ENCODE data around the gene SLC16A10. TPM values are rescaled to one million over a fixed set of nuclear protein-coding genes. Genes with fewer than 3 reads are reported as not detected.
A peak's percentile ranks its signal among the peaks of the same experiment; 100 is the strongest.

The SLC16A10 gene
- total RNA-seq, 1 donor from 2014 or later, result 0.02 TPM

DNA sequence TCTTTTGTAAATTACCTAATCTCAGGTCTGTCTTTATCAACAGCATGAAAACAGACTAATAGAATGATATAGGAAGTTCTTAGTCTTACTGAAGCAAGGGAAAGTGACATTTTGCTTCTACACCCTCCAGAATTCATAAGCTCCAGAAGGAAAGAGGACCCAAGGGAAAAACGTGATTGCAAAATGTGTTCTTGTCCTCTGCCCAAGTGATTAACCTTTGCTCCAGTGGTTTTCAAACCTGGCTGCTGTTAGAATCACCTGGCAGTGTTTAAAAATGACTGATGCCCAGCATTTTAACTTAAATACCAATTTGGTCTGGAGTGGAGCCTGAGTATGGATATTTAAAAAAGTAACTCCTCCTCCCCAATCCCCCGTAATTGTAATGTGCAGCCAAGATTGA lies 191.4 kb downstream of the SLC16A10 start:
- DNase-seq (ENCODE audit: low spot score), result no peak
- Mint-ChIP-seq H3K27me3 (ENCODE audit: low read depth) (no peaks in the 10 kb centered on the region), H3K27ac (ENCODE audit: unreplicated experiment) (no peak overlapping the region), H3K9me3 (ENCODE audit: low read depth) (peaks cover 19% of the 10 kb centered on the region), H3K4me3 (ENCODE audit: unreplicated experiment) (no peak overlapping the region), H3K36me3 (ENCODE audit: low read depth) (peaks cover 41% of the 10 kb centered on the region), H3K4me1 (ENCODE audit: low read depth) (peaks cover 8% of the 10 kb centered on the region)
- TF ChIP-seq, protein P1, sequence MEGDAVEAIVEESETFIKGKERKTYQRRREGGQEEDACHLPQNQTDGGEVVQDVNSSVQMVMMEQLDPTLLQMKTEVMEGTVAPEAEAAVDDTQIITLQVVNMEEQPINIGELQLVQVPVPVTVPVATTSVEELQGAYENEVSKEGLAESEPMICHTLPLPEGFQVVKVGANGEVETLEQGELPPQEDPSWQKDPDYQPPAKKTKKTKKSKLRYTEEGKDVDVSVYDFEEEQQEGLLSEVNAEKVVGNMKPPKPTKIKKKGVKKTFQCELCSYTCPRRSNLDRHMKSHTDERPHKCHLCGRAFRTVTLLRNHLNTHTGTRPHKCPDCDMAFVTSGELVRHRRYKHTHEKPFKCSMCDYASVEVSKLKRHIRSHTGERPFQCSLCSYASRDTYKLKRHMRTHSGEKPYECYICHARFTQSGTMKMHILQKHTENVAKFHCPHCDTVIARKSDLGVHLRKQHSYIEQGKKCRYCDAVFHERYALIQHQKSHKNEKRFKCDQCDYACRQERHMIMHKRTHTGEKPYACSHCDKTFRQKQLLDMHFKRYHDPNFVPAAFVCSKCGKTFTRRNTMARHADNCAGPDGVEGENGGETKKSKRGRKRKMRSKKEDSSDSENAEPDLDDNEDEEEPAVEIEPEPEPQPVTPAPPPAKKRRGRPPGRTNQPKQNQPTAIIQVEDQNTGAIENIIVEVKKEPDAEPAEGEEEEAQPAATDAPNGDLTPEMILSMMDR (IDR thresholded peaks at IDR 0.05), result no peak

DNA sequence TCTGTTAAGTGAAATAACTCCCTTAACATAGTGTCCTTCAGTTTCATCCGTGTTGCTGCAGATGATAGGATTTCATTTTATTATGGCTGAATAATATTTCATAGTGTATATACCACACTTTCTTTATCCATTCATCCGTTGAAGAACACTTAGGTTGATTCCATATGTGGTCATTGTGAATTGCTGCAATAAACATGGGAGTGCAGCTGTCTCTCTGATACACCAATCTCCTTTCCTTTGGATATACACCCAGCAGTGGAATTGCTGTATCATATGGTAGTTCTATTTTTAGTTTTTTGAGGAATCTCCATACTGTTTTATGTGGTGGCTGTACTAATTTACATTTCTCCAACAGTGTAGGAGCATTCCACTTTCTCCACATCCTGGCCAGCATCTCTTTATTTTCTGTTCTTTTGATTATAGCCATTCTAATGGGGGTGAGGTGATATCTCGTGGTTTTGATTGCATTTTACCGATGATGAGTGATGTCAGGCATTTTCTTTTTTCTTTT lies 193.2 kb downstream of the SLC16A10 start:
- H3K27ac Mint-ChIP-seq (ENCODE audit: unreplicated experiment), result peak overlapping the region; percentile 20
- H3K9me3 Mint-ChIP-seq (ENCODE audit: low read depth), result peaks cover 6% of the 10 kb centered on the region
- peaks cover 30% of the 10 kb centered on the region for H3K36me3 Mint-ChIP-seq (ENCODE audit: low read depth)
- no peak for DNase-seq (ENCODE audit: low spot score)
- H3K27me3 Mint-ChIP-seq (ENCODE audit: low read depth), result no peaks in the 10 kb centered on the region
- peaks cover 8% of the 10 kb centered on the region for H3K4me1 Mint-ChIP-seq (ENCODE audit: low read depth)
- TF ChIP-seq, protein P1 (IDR thresholded peaks at IDR 0.05), result no peak
- no peak overlapping the region for H3K4me3 Mint-ChIP-seq (ENCODE audit: unreplicated experiment)

Other genes with a start within 250 kb of the SLC16A10 start
- gene AMD1, start 212.7 kb upstream of the SLC16A10 start, total RNA-seq, result 31.1 to 47.0 TPM (median 32.7 TPM) in 3 replicates
- gene GTF3C6, start 128.8 kb upstream of the SLC16A10 start, total RNA-seq, result 67.5 to 89.4 TPM (median 79.5 TPM) in 3 replicates
- 16.9 to 19.4 TPM (median 17.1 TPM) in 3 replicates for gene RPF2, start 105.5 kb upstream of the SLC16A10 start, total RNA-seq

All from chondrocyte (in vitro differentiated cells).